ENCODE data around the gene NFATC2. TPM values are rescaled to one million over a fixed set of nuclear protein-coding genes. Genes with fewer than 3 reads are reported as not detected.

Gene NFATC2
- polyA plus RNA-seq, 2 donors, result 0.75 to 0.90 TPM

DNA sequence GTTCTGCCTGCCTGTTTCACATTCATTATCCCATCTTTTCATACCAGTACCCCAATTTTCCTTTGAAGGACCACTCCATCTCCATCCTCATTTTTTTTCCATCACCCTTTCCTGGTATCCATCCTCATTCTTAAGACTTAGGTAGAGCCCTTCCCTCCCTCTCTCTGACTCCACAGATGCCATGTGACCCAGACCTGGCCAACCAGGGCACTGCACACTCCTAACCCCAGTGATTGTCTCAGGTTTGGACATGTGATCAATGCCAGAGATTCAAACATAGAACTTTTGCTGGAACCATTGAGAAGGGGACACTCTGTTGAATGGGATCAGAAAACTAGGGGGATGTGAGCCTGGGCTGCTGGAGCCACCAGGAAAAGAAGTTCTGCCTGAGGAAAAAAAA, 39.1 kb upstream of the NFATC2 start:
- Histone ChIP-seq H3K27ac (ENCODE audit: low read depth in 2 of 2, low read length in 1 of 2) (no peak overlapping the region), H3K27me3 (ENCODE audit: control insufficient read depth in 1 of 2, insufficient read depth in 2 of 2, low read length in 2 of 2) (no peaks in the 10 kb centered on the region), H3K4me3 (ENCODE audit: low read depth in 1 of 2, low read length in 2 of 2) (no peak overlapping the region), H3K9me3 (ENCODE audit: control insufficient read depth in 2 of 2, insufficient read depth in 1 of 2, low read depth in 1 of 2, low read length in 1 of 2) (no peaks in the 10 kb centered on the region), H3K36me3 (ENCODE audit: control insufficient read depth in 2 of 2, insufficient read depth in 2 of 2, low read length in 1 of 2) (no peaks in the 10 kb centered on the region), H3K4me1 (ENCODE audit: control insufficient read depth in 2 of 2, insufficient read depth in 2 of 2, low read length in 1 of 2) (peaks cover 0 to 4% of the 10 kb centered on the region in 2 donors)

DNA sequence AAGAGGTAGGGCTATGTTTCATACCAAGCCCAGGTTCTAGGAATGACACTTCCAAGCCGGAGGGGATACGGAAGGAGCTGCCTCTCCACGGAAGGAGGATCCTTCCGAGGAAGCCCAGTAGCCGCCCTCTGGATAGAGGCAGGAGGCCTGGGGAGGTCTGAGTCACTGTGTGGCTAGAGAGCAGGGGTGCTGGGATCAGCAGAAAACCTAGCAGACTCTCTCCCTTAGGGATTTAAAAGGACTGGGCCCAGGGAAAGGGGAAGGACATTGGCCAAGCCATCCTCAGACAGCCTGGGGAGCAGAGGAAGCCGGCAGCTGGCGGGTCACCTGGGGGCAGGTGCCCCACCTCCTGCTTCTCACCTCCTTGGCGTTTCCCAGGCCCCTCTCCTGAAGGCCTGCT, 36.6 kb upstream of the NFATC2 start:
- 79 to 88% methylated on average over 8 of the region's 8 CpGs for WGBS, 2 donors
- H3K27me3 ChIP-seq (ENCODE audit: control insufficient read depth in 1 of 2, insufficient read depth in 2 of 2, low read length in 2 of 2), result no peaks in the 10 kb centered on the region

DNA sequence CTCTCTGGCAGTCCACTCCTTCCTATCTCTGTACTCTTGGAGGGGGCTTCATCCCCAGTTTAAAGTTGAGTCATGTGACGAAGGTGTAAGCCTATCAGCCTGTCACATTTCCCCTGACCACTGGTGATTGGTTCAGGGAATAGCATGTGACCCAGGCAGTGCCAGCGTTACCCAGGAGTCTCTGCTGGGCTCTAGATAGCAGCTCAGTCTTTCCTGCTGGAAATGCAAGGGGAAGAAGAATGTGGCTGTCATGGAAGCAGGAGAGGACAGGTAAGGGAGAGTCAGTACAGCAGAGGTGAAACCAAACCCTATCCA, 35.6 kb upstream of the NFATC2 start:
- H3K36me3 ChIP-seq (ENCODE audit: control insufficient read depth in 2 of 2, insufficient read depth in 2 of 2, low read length in 1 of 2), result no peaks in the 10 kb centered on the region
- peaks cover 0 to 6% of the 10 kb centered on the region in 2 donors for H3K4me1 ChIP-seq (ENCODE audit: control insufficient read depth in 2 of 2, insufficient read depth in 2 of 2, low read length in 1 of 2)
- 90 to 93% methylated on average over 2 of the region's 2 CpGs for WGBS, 2 donors
- peaks cover 0 to 2% of the 10 kb centered on the region in 2 donors for H3K9me3 ChIP-seq (ENCODE audit: control insufficient read depth in 2 of 2, insufficient read depth in 1 of 2, low read depth in 1 of 2, low read length in 1 of 2)
- H3K27ac ChIP-seq (ENCODE audit: low read depth in 2 of 2, low read length in 1 of 2), result no peak overlapping the region
- H3K4me3 ChIP-seq (ENCODE audit: low read depth in 1 of 2, low read length in 2 of 2), result no peak overlapping the region
- no peaks in the 10 kb centered on the region for H3K27me3 ChIP-seq (ENCODE audit: control insufficient read depth in 1 of 2, insufficient read depth in 2 of 2, low read length in 2 of 2)

More for the DNA sequence above, 36.6 kb upstream of the NFATC2 start:
- Histone ChIP-seq H3K36me3 (ENCODE audit: control insufficient read depth in 2 of 2, insufficient read depth in 2 of 2, low read length in 1 of 2) (no peaks in the 10 kb centered on the region), H3K4me1 (ENCODE audit: control insufficient read depth in 2 of 2, insufficient read depth in 2 of 2, low read length in 1 of 2) (peaks cover 0 to 2% of the 10 kb centered on the region in 2 donors), H3K4me3 (ENCODE audit: low read depth in 1 of 2, low read length in 2 of 2) (no peak overlapping the region), H3K9me3 (ENCODE audit: control insufficient read depth in 2 of 2, insufficient read depth in 1 of 2, low read depth in 1 of 2, low read length in 1 of 2) (peaks cover 0 to 2% of the 10 kb centered on the region in 2 donors), H3K27ac (ENCODE audit: low read depth in 2 of 2, low read length in 1 of 2) (no peak overlapping the region)

DNA sequence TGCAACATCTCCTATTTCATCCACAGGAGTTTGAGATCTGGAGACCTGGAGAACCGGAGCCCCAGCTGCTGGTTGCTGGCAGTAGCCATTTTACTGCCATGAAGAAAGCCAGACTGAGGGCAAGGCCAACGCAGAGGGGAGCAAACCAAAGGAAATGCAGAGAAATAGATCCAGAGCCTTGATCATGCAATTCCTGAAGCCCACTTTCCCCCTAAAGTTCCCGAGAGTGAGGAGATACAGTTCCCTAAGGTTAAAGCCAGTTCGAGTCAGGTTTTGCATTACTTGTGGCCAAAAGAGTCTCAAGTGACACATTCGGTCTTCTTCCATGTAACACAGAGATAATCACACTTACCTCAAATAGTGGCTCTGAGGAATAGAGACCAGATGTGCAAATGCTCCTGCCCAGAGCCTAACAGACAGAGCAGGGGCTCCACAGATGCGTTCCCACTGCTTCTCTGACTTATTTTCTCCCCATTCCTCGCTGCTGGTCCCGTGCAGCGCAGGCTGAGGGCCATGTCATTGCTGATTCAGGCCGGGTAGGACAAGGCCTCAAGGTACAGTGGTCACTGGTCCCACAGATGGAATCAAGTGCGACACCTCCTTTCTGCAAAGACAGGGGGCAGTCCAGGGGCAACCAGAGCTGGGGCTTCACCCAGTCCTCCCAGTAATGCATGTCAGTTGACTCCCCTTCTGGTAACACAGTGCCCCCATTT, 35.1 kb upstream of the NFATC2 start:
- no peak overlapping the region for H3K27ac ChIP-seq (ENCODE audit: low read depth in 2 of 2, low read length in 1 of 2)
- H3K27me3 ChIP-seq (ENCODE audit: control insufficient read depth in 1 of 2, insufficient read depth in 2 of 2, low read length in 2 of 2), result no peaks in the 10 kb centered on the region
- peaks cover 0 to 6% of the 10 kb centered on the region in 2 donors for H3K4me1 ChIP-seq (ENCODE audit: control insufficient read depth in 2 of 2, insufficient read depth in 2 of 2, low read length in 1 of 2)
- peaks cover 0 to 2% of the 10 kb centered on the region in 2 donors for H3K9me3 ChIP-seq (ENCODE audit: control insufficient read depth in 2 of 2, insufficient read depth in 1 of 2, low read depth in 1 of 2, low read length in 1 of 2)
- no peaks in the 10 kb centered on the region for H3K36me3 ChIP-seq (ENCODE audit: control insufficient read depth in 2 of 2, insufficient read depth in 2 of 2, low read length in 1 of 2)
- WGBS, 2 donors, result 94% methylated on average over 11 of the region's 11 CpGs
- no peak overlapping the region for H3K4me3 ChIP-seq (ENCODE audit: low read depth in 1 of 2, low read length in 2 of 2)

DNA sequence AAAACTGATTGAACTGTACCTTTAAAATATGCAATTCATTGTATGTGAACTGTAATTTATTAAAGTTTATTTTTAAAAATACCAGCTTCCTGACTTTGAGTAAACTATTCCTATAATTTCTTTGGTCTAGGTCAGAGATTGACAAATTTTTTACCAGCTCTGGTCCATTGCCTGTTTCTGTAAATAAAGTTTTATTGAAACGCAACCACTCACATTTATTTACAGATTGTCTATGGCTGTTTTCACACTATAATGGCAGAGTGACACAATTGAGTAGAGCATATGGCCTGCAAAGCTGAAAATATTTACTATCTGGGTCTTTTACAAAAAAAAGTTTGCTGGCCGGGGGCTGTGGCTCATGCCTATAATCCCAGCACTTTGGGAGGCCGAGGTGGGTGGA, 33.0 kb upstream of the NFATC2 start:
- no peak overlapping the region for H3K4me3 ChIP-seq (ENCODE audit: low read depth in 1 of 2, low read length in 2 of 2)
- H3K36me3 ChIP-seq (ENCODE audit: control insufficient read depth in 2 of 2, insufficient read depth in 2 of 2, low read length in 1 of 2), result no peaks in the 10 kb centered on the region
- WGBS, 2 donors, result 89 to 92% methylated on average over 3 of the region's 3 CpGs
- H3K27me3 ChIP-seq (ENCODE audit: control insufficient read depth in 1 of 2, insufficient read depth in 2 of 2, low read length in 2 of 2), result no peaks in the 10 kb centered on the region
- peaks cover 0 to 6% of the 10 kb centered on the region in 2 donors for H3K4me1 ChIP-seq (ENCODE audit: control insufficient read depth in 2 of 2, insufficient read depth in 2 of 2, low read length in 1 of 2)
- H3K9me3 ChIP-seq (ENCODE audit: control insufficient read depth in 2 of 2, insufficient read depth in 1 of 2, low read depth in 1 of 2, low read length in 1 of 2), result peaks cover 0 to 2% of the 10 kb centered on the region in 2 donors
- no peak overlapping the region for H3K27ac ChIP-seq (ENCODE audit: low read depth in 2 of 2, low read length in 1 of 2)

DNA sequence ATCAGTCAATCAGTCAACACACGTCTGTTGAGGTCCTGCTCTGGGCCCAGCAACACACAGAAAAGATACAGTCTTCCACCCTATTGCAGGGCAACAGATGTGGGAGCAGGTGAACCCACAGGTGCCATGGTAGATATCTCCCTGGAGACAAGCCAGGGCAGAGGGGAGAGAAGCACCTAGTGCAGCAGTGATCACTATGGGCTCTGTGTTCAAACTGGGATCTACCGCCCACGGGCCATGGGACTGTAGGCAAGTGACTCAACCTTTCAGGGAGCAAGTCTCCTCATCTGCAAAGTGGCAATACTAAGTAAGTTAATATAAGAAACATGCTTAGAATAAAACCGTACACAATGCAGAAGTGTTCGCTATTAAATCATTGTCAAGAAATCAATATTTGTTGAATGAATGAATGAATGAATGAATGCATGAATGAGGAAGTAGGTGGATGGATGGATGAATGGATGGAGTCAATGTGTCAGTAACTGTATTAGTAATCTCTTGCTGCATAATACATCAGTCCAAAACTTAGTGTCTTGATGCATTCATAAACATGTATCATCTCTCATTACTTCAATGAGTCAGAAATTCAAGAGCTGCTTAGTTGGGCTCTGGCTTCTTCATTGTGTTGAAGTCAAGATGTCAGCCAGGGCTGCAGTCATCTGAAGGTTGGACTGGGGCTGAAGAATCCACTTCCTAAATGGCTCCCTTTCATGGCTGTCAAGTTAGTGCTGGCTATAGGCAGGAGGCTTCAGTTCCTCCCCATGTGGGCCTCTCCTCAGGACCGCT, 31.9 kb upstream of the NFATC2 start:
- H3K27ac ChIP-seq (ENCODE audit: low read depth in 2 of 2, low read length in 1 of 2), result no peak overlapping the region
- no peak overlapping the region for H3K4me3 ChIP-seq (ENCODE audit: low read depth in 1 of 2, low read length in 2 of 2)
- WGBS, 2 donors, result 85 to 89% methylated on average over 6 of the region's 6 CpGs
- no peaks in the 10 kb centered on the region for H3K27me3 ChIP-seq (ENCODE audit: control insufficient read depth in 1 of 2, insufficient read depth in 2 of 2, low read length in 2 of 2)
- H3K36me3 ChIP-seq (ENCODE audit: control insufficient read depth in 2 of 2, insufficient read depth in 2 of 2, low read length in 1 of 2), result no peaks in the 10 kb centered on the region
- peaks cover 0 to 2% of the 10 kb centered on the region in 2 donors for H3K9me3 ChIP-seq (ENCODE audit: control insufficient read depth in 2 of 2, insufficient read depth in 1 of 2, low read depth in 1 of 2, low read length in 1 of 2)
- H3K4me1 ChIP-seq (ENCODE audit: control insufficient read depth in 2 of 2, insufficient read depth in 2 of 2, low read length in 1 of 2), result peaks cover 0 to 6% of the 10 kb centered on the region in 2 donors

DNA sequence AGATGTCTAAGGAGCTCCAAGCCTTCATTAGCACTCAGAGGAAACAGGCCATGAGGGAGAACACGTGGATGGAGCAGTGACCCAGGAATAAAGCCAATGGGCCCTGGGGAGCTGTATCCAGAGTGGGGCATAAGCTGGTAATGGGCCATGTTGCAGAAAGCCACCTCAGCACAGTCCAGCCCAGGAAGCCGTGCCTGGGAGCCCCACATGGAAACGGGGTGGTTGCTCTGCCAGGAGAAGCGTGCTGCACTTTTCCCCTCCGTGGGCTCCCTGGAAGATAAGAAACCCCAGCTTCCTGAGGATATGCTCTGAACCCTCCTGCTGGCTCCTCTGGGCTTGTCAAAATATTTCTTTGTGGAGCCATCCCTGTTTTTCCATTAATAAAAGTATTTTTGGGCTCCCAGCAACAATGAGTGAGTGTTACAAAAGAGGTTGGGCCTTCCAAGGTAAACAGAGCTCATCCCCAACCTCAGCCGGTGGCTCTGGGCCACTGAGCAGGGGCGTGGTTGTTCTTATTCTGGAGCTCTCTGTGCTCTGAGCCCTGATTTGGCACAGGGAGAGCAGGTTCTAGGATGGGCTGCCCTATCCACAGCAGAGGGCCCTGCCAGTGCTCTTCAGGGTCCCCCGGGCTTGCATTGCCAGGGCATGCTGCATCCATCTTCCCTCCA, 31.2 kb upstream of the NFATC2 start:
- Histone ChIP-seq H3K9me3 (ENCODE audit: control insufficient read depth in 2 of 2, insufficient read depth in 1 of 2, low read depth in 1 of 2, low read length in 1 of 2) (peaks cover 0 to 2% of the 10 kb centered on the region in 2 donors), H3K27me3 (ENCODE audit: control insufficient read depth in 1 of 2, insufficient read depth in 2 of 2, low read length in 2 of 2) (no peaks in the 10 kb centered on the region), H3K36me3 (ENCODE audit: control insufficient read depth in 2 of 2, insufficient read depth in 2 of 2, low read length in 1 of 2) (no peaks in the 10 kb centered on the region), H3K27ac (ENCODE audit: low read depth in 2 of 2, low read length in 1 of 2) (no peak overlapping the region), H3K4me3 (ENCODE audit: low read depth in 1 of 2, low read length in 2 of 2) (no peak overlapping the region), H3K4me1 (ENCODE audit: control insufficient read depth in 2 of 2, insufficient read depth in 2 of 2, low read length in 1 of 2) (peaks cover 0 to 6% of the 10 kb centered on the region in 2 donors)
- WGBS, 2 donors, result 36 to 50% methylated on average over 8 of the region's 8 CpGs

DNA sequence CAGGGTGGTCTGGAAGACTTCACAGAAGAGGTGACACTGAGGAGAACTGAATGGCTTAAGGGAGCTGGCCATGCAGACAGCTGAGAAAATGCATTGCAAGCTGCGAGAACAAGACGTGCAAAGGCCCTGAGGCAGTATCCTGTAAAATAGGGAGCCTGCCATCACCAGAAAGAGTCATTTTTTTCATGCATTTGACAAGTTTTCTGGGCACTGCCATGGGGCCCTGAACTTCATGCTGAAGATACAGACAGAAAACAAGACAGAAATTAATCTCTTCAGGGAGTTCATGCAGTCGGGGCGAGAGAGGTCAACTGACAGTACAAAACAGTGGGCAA, 28.9 kb upstream of the NFATC2 start:
- Histone ChIP-seq H3K4me3 (ENCODE audit: low read depth in 1 of 2, low read length in 2 of 2) (no peak overlapping the region), H3K36me3 (ENCODE audit: control insufficient read depth in 2 of 2, insufficient read depth in 2 of 2, low read length in 1 of 2) (no peaks in the 10 kb centered on the region), H3K27ac (ENCODE audit: low read depth in 2 of 2, low read length in 1 of 2) (no peak overlapping the region), H3K4me1 (ENCODE audit: control insufficient read depth in 2 of 2, insufficient read depth in 2 of 2, low read length in 1 of 2) (peaks cover 0 to 6% of the 10 kb centered on the region in 2 donors), H3K27me3 (ENCODE audit: control insufficient read depth in 1 of 2, insufficient read depth in 2 of 2, low read length in 2 of 2) (no peaks in the 10 kb centered on the region), H3K9me3 (ENCODE audit: control insufficient read depth in 2 of 2, insufficient read depth in 1 of 2, low read depth in 1 of 2, low read length in 1 of 2) (peaks cover 0 to 2% of the 10 kb centered on the region in 2 donors)
- WGBS, 2 donors, result 84 to 96% methylated on average over 4 of the region's 4 CpGs

DNA sequence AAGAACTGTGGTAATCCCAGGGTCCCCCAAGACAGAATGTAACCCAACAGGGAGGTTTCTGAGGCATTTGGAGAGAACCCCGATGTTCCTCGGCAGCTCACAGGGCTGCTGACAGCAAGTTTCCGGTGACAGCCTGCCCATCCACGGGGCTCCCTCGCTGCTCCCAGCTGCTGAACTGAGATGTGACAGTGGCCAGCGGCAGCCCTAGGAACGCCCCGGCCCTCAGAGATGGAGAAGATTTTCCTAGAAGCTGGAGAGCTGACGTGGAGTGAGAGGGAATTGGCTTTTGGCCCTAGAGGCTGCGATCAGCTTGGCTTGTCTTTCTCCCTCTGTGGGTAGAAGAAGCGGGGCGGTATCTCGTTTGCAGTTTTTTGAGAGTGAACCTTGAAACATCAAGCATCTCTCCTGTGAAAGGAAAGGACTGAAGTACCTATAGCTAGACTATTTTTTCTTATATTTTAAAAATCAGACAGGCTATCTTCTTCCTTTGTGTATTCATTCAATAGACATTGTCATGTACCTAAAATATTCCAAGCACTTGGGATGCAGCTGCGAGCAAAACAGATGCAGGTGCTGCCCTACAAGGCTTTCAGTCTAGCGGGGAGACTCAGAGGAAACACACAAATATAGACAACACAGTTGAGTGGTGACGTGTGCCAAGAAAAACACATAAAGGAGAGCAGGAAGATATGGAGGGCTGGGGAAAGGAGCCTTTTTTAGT, 28.4 kb upstream of the NFATC2 start:
- H3K27me3 ChIP-seq (ENCODE audit: control insufficient read depth in 1 of 2, insufficient read depth in 2 of 2, low read length in 2 of 2), result no peaks in the 10 kb centered on the region
- 58% methylated on average over 16 of the region's 16 CpGs for WGBS, 2 donors

More for the DNA sequence above, 28.4 kb upstream of the NFATC2 start:
- peaks cover 0 to 6% of the 10 kb centered on the region in 2 donors for H3K4me1 ChIP-seq (ENCODE audit: control insufficient read depth in 2 of 2, insufficient read depth in 2 of 2, low read length in 1 of 2)
- H3K27ac ChIP-seq (ENCODE audit: low read depth in 2 of 2, low read length in 1 of 2), result no peak overlapping the region
- peaks cover 0 to 2% of the 10 kb centered on the region in 2 donors for H3K9me3 ChIP-seq (ENCODE audit: control insufficient read depth in 2 of 2, insufficient read depth in 1 of 2, low read depth in 1 of 2, low read length in 1 of 2)
- H3K4me3 ChIP-seq (ENCODE audit: low read depth in 1 of 2, low read length in 2 of 2), result no peak overlapping the region
- H3K36me3 ChIP-seq (ENCODE audit: control insufficient read depth in 2 of 2, insufficient read depth in 2 of 2, low read length in 1 of 2), result no peaks in the 10 kb centered on the region
